Stomach (tissue), 4 donors: ENCODE results near the gene SYNGR3.

ENCODE experiments used
- CTCF ChIP-seq, 7 experiments: fragments of 450-650 bp in 4 of 7; fragments of 200-600 bp in 3 of 7; sonication (generic) in 3 of 7; IDR thresholded peaks; one replicate each; pipeline ENCODE4 v1.5.1; 2016 to 2019; ENCODE audit warnings: antibody characterized with exemption in 7 of 7, control low read depth in 2 of 7, mild to moderate bottlenecking in 1 of 7
- EP300 ChIP-seq: sonication (generic); formaldehyde crosslinking; IDR thresholded peaks from one replicate; pipeline ENCODE4 v1.6.1; 2017; ENCODE audit warnings: antibody characterized with exemption
- POLR2A ChIP-seq, 4 donors: fragments of 450-650 bp; IDR thresholded peaks; one replicate each; pipeline ENCODE4 v1.6.1; 2016; ENCODE audit warnings: antibody characterized with exemption in 4 of 4, control low read depth in 2 of 4, mild to moderate bottlenecking in 1 of 4, moderate library complexity in 1 of 4
- POLR2AphosphoS5 ChIP-seq, 3 donors: sonication (generic); formaldehyde crosslinking; IDR thresholded peaks; one replicate each; pipeline ENCODE4 v1.6.1; 2016; ENCODE audit warnings: antibody characterized with exemption in 3 of 3

GRCh38 chr16:1991588-1991947, 1.8 kb downstream of the SYNGR3 start:
- no peak for TF ChIP-seq CTCF (IDR thresholded peaks at IDR 0.05)
- TF ChIP-seq POLR2AphosphoS5 (IDR thresholded peaks at IDR 0.05) = no peak
- no peak for TF ChIP-seq POLR2A (IDR thresholded peaks at IDR 0.05)
- no peak for TF ChIP-seq EP300
